ENCODE results near the gene DRC7.
A peak's percentile ranks its signal among the peaks of the same experiment; 100 is the strongest.

DRC7 gene

GRCh38 chr16:57751539-57752202, 57.1 kb downstream of the DRC7 start:
- DNase-seq (ENCODE audit: low read depth in 2 of 2) = no peak

- DNase-seq (ENCODE audit: low read depth in 2 of 2) = no peak
Observed at GRCh38 chr16:57752203-57752580, 57.6 kb downstream of the DRC7 start.

- no peak for DNase-seq (ENCODE audit: low read depth in 2 of 2)
Observed at GRCh38 chr16:57752581-57753447, 58.2 kb downstream of the DRC7 start.

DNA sequence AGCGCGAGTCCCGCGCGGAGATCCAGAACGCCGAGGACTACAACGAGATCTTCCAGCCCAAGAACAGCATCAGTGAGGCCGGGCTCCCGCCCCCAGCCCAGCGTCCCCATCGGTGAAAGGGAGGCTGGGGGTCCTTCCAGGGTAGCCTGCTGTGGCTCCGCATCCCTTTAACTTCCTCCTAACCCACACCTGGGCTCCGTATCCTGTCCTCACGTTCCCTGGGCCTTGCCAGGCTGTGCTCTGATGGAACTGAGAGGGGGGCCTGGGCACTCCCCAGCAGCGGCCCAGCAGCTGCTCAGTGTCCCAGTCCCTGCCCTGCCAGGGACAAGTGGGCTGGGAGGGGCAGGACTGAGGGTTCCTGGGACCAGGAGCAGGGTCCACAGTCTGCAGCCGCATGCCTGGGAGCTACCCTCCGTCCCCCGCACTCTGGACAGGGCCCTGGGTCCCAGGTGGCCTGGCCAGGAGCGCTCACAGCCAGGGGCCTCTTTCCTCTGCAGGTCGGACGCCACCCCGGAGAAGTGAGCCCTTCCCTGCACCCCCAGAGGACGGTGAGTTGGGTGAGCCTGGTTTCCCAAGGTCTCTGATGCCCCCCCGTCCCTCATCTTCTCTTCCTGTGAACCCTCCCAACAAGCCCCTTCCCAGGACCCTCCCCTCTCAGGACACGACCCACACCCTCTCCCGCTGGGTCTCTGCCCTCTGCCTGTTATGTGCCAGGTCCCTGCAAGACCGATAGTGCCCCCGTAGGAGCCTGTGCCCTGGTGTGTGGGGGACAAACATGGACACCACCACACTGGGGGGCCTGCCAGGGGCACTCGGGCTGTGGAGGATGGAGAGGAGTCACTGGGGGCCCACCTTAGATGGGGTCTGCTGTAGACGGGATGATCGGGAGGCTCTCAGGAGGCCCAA, 59.1 kb downstream of the DRC7 start:
- no peak for DNase-seq (ENCODE audit: low read depth in 2 of 2)

DNA sequence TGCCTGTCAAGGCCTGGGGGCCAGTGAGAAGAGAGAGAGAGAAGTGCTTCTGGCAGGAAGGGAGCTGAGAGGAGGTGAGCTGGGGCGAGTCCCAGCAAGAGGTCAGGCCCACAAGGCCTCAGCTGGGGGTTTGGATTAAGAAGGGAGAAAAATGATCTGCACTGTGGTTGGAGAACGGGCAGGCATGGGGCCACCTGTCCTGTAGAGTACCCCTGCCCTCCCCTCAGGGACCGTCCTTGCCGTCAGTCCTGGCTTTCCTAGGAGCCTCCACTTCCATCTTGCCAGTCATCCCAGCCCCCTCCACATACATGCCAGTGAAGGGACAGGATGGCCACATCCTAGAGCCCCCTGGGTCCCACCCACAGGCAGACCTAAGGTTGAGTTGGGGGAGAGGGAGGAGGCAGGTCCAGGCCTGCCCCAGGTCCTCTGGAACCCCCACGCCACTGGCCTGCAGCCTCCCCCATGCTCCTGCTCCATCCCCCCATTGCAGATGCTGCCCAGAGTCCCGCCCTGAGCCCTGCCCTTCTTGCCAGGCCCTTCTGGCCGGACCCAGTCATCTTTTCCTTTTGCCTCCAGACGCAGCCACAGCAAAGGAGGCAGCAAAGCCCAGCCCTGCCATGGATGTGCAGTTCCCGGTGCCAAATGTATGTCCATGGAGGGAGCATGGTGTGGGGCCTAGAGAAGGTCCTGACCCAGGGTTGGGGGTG, 59.9 kb downstream of the DRC7 start:
- no peak for DNase-seq (ENCODE audit: low read depth in 2 of 2)

DNA sequence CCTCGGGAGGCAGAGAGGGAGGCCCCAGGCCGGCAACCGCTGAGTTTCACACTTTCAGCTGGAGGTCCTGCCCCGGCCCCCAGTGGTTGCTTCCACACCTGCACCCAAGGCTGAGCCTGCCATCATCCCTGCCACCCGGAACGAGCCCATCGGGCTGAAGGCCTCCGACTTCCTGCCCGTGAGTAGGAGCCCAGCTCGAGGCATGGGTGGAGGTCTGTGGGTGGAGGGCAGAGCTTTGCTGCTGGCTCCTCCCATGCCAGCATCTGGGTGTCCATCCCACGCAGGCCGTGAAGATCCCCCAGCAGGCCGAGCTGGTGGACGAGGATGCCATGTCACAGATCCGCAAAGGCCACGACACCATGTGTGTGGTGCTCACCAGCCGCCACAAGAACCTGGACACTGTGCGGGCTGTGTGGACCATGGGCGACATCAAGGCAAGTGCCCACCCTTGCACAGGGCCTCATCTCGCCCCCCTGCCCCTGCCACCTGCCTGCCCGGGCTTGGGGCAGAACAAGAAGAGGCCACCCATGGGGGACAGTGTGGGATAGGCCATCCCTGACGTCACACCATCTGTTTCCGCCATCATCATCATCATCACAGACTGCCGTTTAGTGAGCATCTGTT, 60.6 kb downstream of the DRC7 start:
- no peak for DNase-seq (ENCODE audit: low read depth in 2 of 2)

GRCh38 chr16:57755726-57756423, 61.3 kb downstream of the DRC7 start:
- DNase-seq (ENCODE audit: low read depth in 2 of 2) = no peak

DNA sequence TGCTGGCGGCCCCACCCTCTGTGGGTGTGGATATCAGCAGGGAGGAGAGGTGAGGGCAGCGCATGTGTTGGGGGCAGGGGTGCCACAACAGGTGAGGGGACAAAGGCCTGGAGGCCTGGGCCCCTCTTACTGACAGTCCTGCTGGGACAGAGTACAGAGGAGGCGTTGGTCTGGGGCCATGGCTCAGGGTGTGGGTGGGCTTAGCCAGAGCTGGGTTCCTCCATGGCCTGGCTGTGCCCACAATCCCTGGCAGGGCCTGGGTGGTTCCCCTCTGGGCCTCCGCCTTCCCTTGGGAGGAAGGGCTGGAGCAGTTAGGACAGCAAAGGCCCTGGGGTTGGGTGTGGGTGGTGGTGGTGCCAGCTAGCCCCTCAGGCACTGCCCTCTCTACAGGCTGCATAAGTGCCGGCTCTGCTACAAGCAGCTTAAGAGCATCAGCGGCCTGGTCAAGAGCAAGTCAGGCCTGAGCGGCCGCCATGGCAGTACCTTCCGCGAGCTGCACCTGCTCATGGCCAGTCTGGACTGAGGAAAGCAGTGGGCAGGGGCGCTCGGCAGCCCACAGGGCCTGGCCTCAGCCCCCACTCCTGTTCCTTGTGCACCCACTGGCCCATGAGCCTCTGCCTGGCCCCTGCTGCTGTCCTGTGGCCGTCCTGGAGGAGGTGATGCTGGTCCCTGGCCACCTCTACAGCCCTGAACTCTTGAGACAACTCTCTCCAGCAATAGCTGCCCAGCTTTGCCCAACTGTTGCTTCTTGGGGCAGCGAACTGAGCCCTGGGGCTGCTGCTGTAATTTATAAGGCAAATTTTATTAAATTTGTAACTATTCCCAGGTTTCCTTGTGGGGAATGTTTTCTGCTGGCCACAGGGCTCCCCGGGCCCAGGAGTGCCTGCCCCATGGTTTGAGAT, 62.1 kb downstream of the DRC7 start:
- no peak for DNase-seq (ENCODE audit: low read depth in 2 of 2)

GRCh38 chr16:57757326-57757786, 62.8 kb downstream of the DRC7 start:
- DNase-seq (ENCODE audit: low read depth in 2 of 2) = peak; percentile 88 to 90

DNA sequence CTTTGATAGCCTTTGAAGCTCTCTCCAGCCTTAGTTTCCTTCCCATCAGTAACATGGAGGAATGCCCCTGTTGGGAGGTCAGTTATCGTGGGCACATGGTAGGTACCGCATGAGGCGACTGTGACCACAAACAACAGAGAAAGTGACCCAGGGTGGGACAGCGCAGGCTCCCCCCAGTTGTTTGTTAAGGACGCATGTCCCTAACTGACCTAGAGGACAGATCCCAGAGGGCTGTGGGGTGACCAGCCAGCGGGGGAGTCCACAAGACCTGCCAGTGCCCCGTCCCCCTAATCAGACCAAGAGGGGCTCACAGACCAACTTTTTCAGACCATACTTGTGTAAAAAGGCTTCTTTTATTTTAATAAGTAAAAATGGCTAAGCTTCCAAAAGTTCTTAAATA, 63.3 kb downstream of the DRC7 start:
- DNase-seq (ENCODE audit: low read depth in 2 of 2) = no peak

DNA sequence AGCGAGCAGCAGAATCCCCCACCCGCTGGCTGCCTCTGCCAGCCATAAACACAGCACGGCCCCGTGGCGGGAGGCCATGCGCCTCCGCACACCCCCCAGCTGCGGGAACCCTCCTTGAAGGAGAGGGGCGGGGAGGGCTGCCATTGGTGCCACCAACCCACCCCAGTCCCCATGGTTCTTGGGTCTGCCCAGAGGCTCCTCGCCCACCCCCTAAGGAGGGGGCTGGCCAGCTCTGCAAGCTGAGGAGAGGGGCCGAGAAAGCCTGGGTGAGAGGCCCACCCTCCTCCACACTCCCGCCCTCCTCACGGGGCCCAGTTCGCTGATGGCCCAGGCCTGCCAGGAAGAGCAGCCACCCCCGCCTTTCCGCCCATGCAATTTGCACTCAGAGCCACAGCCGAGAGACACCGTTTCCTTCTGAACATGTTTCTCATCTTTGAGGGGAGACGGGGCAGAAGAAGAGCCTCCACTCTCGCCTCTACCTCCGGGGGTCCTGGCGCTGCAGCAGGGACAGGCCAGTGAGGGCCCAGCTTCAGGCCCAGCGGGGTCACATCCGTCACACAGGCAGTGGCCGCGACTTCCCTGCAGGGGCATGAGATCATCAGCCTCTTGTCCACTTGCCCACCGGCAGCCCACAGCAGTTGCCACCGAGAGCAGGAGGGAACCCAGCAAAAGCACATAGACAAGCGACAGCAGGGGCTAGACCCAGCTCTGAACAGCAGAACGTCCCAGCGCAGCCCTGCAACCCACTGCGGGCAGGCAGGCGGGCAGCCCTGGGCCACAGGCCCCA, 63.9 kb downstream of the DRC7 start:
- DNase-seq (ENCODE audit: low read depth in 2 of 2) = no peak

GRCh38 chr16:57759131-57759530, 64.5 kb downstream of the DRC7 start:
- DNase-seq (ENCODE audit: low read depth in 2 of 2) = no peak

DNA sequence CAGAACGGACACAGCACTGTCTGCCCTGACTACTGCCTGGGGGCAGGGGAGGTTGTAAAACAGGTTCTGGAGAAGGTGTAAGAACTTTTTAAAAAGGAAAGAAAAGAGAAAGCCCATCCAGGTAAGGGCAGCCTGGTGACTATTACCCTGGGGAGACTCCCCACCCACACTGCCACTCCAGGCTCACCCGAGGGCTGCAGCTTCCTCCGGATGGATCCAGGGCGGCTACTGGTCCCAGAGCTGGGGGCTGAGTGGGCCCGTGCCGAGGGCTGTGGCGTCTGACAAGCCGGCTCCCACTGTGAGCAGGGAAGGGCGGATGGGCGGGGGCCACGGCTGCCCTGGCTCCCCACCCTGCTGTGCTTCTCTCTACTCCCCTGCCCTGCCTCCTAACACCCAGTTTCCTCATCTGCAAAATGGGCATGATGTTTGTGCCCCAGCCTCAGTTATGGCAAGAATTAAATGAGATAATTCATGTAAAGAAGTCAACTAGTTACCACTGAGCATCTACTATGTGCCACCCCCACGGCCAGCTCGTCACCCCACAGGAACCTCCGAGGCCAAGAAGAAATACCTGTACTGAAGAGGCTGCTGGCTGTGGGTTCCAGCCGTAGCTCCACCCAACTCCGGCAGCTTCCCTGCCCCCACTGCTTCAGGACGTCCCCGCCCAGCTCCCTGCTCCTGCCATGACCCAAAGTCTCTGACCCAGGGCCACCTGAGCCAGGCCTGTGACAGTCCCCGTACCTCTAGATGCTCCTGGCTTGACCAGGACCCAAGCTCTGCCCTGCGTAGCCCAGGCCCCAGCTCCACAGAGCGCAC, 65.1 kb downstream of the DRC7 start:
- no peak for DNase-seq (ENCODE audit: low read depth in 2 of 2)

DNA sequence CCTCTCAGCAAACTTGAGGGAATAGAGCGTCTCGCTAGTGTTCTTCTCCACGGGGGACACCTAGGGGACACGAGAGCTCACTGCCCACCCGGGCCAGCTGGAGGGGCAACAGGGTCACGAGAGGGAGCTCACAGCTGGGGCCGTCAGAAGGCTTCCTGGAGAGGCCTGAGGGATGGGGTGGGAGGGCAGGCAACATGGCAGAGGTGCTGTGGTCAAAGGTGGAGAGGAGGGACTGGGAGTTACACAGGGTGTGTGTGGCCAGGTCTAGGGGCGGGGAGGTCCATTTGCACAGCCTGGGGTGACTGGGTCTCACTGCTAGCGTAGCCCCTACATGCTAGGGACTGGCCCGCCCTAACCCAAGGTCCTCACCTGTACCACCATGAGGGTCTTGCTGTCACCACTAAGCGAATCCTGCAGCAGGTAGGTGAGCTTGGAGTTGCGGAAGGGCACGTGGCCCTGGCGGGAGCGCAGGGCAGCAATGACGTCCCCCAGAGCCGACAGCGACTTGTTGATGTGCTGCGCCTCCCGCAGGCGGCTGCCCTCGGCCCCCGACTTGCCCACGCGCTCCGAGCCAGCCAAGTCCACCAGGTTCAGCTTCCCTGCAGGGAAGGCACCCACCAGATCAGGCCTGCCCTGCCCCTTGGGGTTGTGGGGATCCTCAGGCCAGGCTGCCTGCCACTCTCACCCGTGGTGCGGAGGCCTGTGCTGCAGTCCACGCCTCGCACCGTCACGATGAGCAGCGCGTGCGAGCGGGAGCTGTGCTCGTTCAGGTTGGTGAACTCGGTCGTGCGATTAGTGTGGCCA, 66.0 kb downstream of the DRC7 start:
- DNase-seq (ENCODE audit: low read depth in 2 of 2) = no peak

GRCh38 chr16:57761301-57761700, 66.7 kb downstream of the DRC7 start:
- no peak for DNase-seq (ENCODE audit: low read depth in 2 of 2)

DNA sequence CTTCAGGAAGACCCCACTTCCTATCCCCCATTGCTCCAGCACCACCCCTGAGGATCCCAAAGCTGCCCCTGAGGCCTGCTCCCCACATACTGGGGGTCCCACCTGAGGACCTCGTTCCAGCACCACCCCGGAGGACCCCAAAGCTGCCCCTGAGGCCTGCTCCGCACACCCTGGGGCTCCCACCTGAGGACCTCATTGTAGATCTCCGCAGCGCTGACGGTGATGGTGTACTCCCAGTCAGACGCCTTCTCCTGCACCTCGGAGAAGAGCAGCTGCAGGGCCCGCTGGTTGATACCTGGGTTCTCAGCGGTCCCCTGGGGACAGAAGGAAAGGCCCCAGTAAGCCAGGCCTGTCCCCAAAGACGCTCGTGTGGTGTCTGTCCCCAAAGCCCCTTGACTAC, 67.4 kb downstream of the DRC7 start:
- no peak for DNase-seq (ENCODE audit: low read depth in 2 of 2)

Measured in stimulated activated CD4-positive, alpha-beta T cell treated with anti-CD3 and anti-CD28 coated beads, Interleukin-1b, Interleukin-23, amount 100 ng/mL, for 4 hours (primary cell).